HEK293 (cell line): ENCODE results near the gene CCDC27.

Source experiments
- CTCF ChIA-PET: fragments of 350-600 bp; formaldehyde crosslinking; extraction: SDS; loops from one replicate; lab custom pipeline; 2021; ENCODE audit warnings: antibody characterized with exemption; lab: Yijun Ruan, JAX
- POLR2A ChIA-PET: fragments of 300-600 bp; formaldehyde crosslinking; extraction: SDS; loops from one replicate; lab custom pipeline; 2020; ENCODE audit warnings: antibody characterized with exemption, inconsistent platforms; lab: Yijun Ruan, JAX
- H3K27ac ChIP-seq: fragments of 200-500 bp; sonication (Bioruptor generic); 2 replicates; pipeline ENCODE4 v1.5.1; 2014; ENCODE audit warnings: low read depth, low read length, control low read depth, inconsistent platforms; ENCODE audit errors: extremely low read depth
- H3K36me3 ChIP-seq, 2 experiments: fragments of 200-500 bp in 1 of 2; sonication (Bioruptor generic) in 1 of 2; 1 replicate in 1 of 2; 2 replicates in 1 of 2; pipeline ENCODE4 v1.5.1; 2014 to 2017; ENCODE audit warnings: inconsistent platforms in 2 of 2, low read length in 2 of 2; ENCODE audit not compliant: control insufficient read depth in 2 of 2, insufficient read depth in 1 of 2
- H3K4me1 ChIP-seq: fragments of 200-500 bp; sonication (Bioruptor generic); 2 replicates; pipeline ENCODE4 v1.5.1; 2014; ENCODE audit warnings: mild to moderate bottlenecking, low read length, inconsistent platforms; ENCODE audit not compliant: control insufficient read depth, insufficient read depth
- H3K4me3 ChIP-seq: 2 replicates; pipeline ENCODE4 v1.5.1; 2011; ENCODE audit warnings: low read depth, mild to moderate bottlenecking, control low read depth, low read length, moderate library complexity
- H3K9me3 ChIP-seq: fragments of 200-500 bp; sonication (Bioruptor generic); 2 replicates; pipeline ENCODE4 v1.5.1; 2014; ENCODE audit warnings: low read depth, low read length, inconsistent platforms; ENCODE audit not compliant: control insufficient read depth, insufficient read depth
- BCL11A ChIP-seq: fragments of 450-650 bp; formaldehyde crosslinking; IDR thresholded peaks from 2 replicates; pipeline ENCODE4 v1.5.1; 2016; ENCODE audit warnings: low read depth, missing biosample characterization, missing genetic modification characterization
- EGR2 ChIP-seq: fragments of 450-650 bp; formaldehyde crosslinking; IDR thresholded peaks from 2 replicates; pipeline ENCODE4 v1.5.1; 2016; ENCODE audit warnings: low read depth, missing biosample characterization, missing genetic modification characterization
- GLIS1 ChIP-seq: fragments of 450-650 bp; formaldehyde crosslinking; IDR thresholded peaks from 2 replicates; pipeline ENCODE4 v1.5.1; 2016; ENCODE audit warnings: missing biosample characterization, missing genetic modification characterization
- KLF10 ChIP-seq: fragments of 450-650 bp; IDR thresholded peaks from 2 replicates; pipeline ENCODE4 v1.5.1; 2018; ENCODE audit warnings: missing biosample characterization, mild to moderate bottlenecking, missing genetic modification characterization
- KLF7 ChIP-seq: fragments of 450-650 bp; formaldehyde crosslinking; IDR thresholded peaks from 2 replicates; pipeline ENCODE4 v1.5.1; 2016; ENCODE audit warnings: missing biosample characterization, missing genetic modification characterization, borderline replicate concordance
- KLF8 ChIP-seq: fragments of 450-650 bp; formaldehyde crosslinking; IDR thresholded peaks from 2 replicates; pipeline ENCODE4 v1.5.1; 2016; ENCODE audit warnings: missing biosample characterization, missing genetic modification characterization
- KLF9 ChIP-seq: fragments of 450-650 bp; formaldehyde crosslinking; IDR thresholded peaks from 2 replicates; pipeline ENCODE4 v1.5.1; 2016; ENCODE audit warnings: missing biosample characterization, missing genetic modification characterization, low read depth
- PATZ1 ChIP-seq: fragments of 450-650 bp; formaldehyde crosslinking; IDR thresholded peaks from 2 replicates; pipeline ENCODE4 v1.5.1; 2016; ENCODE audit warnings: missing biosample characterization, missing genetic modification characterization
- SP3 ChIP-seq: fragments of 450-650 bp; formaldehyde crosslinking; IDR thresholded peaks from 2 replicates; pipeline ENCODE4 v1.5.1; 2016; ENCODE audit warnings: missing biosample characterization, missing genetic modification characterization
- SP7 ChIP-seq: fragments of 450-650 bp; formaldehyde crosslinking; IDR thresholded peaks from 2 replicates; pipeline ENCODE4 v1.5.1; 2016; ENCODE audit warnings: missing biosample characterization, missing genetic modification characterization
- WT1 ChIP-seq: fragments of 450-650 bp; formaldehyde crosslinking; IDR thresholded peaks from 2 replicates; pipeline ENCODE4 v1.5.1; 2016; ENCODE audit warnings: missing biosample characterization, missing genetic modification characterization
- YY1 ChIP-seq: fragments of 450-650 bp; formaldehyde crosslinking; IDR thresholded peaks from 2 replicates; pipeline ENCODE4 v1.5.1; 2018; ENCODE audit warnings: missing biosample characterization, missing genetic modification characterization
- ZBTB17 ChIP-seq: fragments of 450-650 bp; formaldehyde crosslinking; IDR thresholded peaks from 2 replicates; pipeline ENCODE4 v1.5.1; 2016; ENCODE audit warnings: missing biosample characterization, missing genetic modification characterization
- ZBTB48 ChIP-seq: fragments of 450-650 bp; formaldehyde crosslinking; IDR thresholded peaks from 2 replicates; pipeline ENCODE4 v1.5.1; 2016; ENCODE audit warnings: missing biosample characterization, missing genetic modification characterization
- ZBTB7A ChIP-seq: fragments of 450-650 bp; formaldehyde crosslinking; IDR thresholded peaks from 2 replicates; pipeline ENCODE4 v1.5.1; 2016; ENCODE audit warnings: low read depth, missing biosample characterization, missing genetic modification characterization
- ZFP37 ChIP-seq: fragments of 450-650 bp; formaldehyde crosslinking; IDR thresholded peaks from 2 replicates; pipeline ENCODE4 v1.5.1; 2016; ENCODE audit warnings: missing biosample characterization, missing genetic modification characterization
- ZNF146 ChIP-seq: fragments of 450-650 bp; formaldehyde crosslinking; IDR thresholded peaks from 2 replicates; pipeline ENCODE4 v1.5.1; 2016; ENCODE audit warnings: missing biosample characterization, missing genetic modification characterization
- ZNF335 ChIP-seq: fragments of 450-650 bp; formaldehyde crosslinking; conservative IDR thresholded peaks from 2 replicates; pipeline ENCODE4 v1.5.1; 2016; ENCODE audit warnings: missing biosample characterization, missing genetic modification characterization
- ZNF423 ChIP-seq: fragments of 450-650 bp; formaldehyde crosslinking; IDR thresholded peaks from 2 replicates; pipeline ENCODE4 v1.5.1; 2016; ENCODE audit warnings: missing biosample characterization, missing genetic modification characterization
- ZNF518A ChIP-seq: fragments of 450-650 bp; formaldehyde crosslinking; conservative IDR thresholded peaks from 2 replicates; pipeline ENCODE4 v1.5.1; 2016; ENCODE audit warnings: low read depth, missing biosample characterization, missing genetic modification characterization
- ZNF561 ChIP-seq: fragments of 450-650 bp; IDR thresholded peaks from 2 replicates; pipeline ENCODE4 v1.5.1; 2018; ENCODE audit warnings: missing biosample characterization, missing genetic modification characterization, borderline replicate concordance
- ZNF624 ChIP-seq: fragments of 450-650 bp; formaldehyde crosslinking; IDR thresholded peaks from 2 replicates; pipeline ENCODE4 v1.5.1; 2017; ENCODE audit warnings: missing biosample characterization, missing genetic modification characterization
- ZNF629 ChIP-seq: fragments of 450-650 bp; formaldehyde crosslinking; IDR thresholded peaks from 2 replicates; pipeline ENCODE4 v1.5.1; 2017; ENCODE audit warnings: missing biosample characterization, missing genetic modification characterization
- ZNF654 ChIP-seq: fragments of 450-650 bp; formaldehyde crosslinking; IDR thresholded peaks from 2 replicates; pipeline ENCODE4 v1.5.1; 2016; ENCODE audit warnings: low read depth, missing biosample characterization, missing genetic modification characterization
- ZNF660 ChIP-seq: fragments of 450-650 bp; IDR thresholded peaks from 2 replicates; pipeline ENCODE4 v1.5.1; 2018; ENCODE audit warnings: missing biosample characterization, mild to moderate bottlenecking, missing genetic modification characterization
- ZNF76 ChIP-seq: fragments of 450-650 bp; formaldehyde crosslinking; IDR thresholded peaks from 2 replicates; pipeline ENCODE4; 2016; ENCODE audit warnings: low read depth, missing biosample characterization, missing genetic modification characterization, borderline replicate concordance
- ZSCAN30 ChIP-seq: fragments of 450-650 bp; IDR thresholded peaks from 2 replicates; pipeline ENCODE4 v1.5.1; 2018; ENCODE audit warnings: missing biosample characterization, mild to moderate bottlenecking, missing genetic modification characterization, moderate library complexity
- ZXDB ChIP-seq: fragments of 450-650 bp; formaldehyde crosslinking; IDR thresholded peaks from 2 replicates; pipeline ENCODE4 v1.5.1; 2016; ENCODE audit warnings: missing biosample characterization, missing genetic modification characterization
- TF ChIP-seq, protein P1 (sequence below): sonication (generic); formaldehyde crosslinking; IDR thresholded peaks from 2 replicates; pipeline ENCODE4 v1.8.1; 2022; ENCODE audit warnings: mild to moderate bottlenecking, moderate library complexity, missing genetic modification reagents

The CCDC27 gene

GRCh38 chr1:3796215-3797061 is 44.2 kb downstream of the CCDC27 start, which contains the start of gene LRRC47:
Gene LRRC47 (minus strand): TSS chr1:3796498. CDS start chr1:3796476, 22 bp downstream.
- ChIA-PET CTCF (interaction anchor here (0.6 to 0.9 kb wide), 2 partner anchors 99 to 312 kb away, joined by 3 to 4 read pairs; no protein-coding TSS in a partner anchor), POLR2A (interaction anchor here (0.6 to 2.1 kb wide), 7 partner anchors 11 to 104 kb away, joined by 3 to 7 read pairs (median 3); partner anchors contain the start of genes CEP104 and DFFB)
- H3K4me1 ChIP-seq: peaks cover 3% of the 10 kb centered on the region; the same call in 1 of the 2 replicates
- H3K4me3 ChIP-seq: peak within 1 kb of the TSS; percentile 93
- H3K36me3 ChIP-seq: peaks cover 4 to 23% of the 10 kb centered on the region in 2 experiments; a peak in 2 of 3 replicates
- no peaks in the 10 kb centered on the region for H3K9me3 ChIP-seq
- peak within 1 kb of the TSS; percentile 63; the same call in 1 of the 2 replicates for H3K27ac ChIP-seq
- no peak for TF ChIP-seq ZBTB7A (tag by site-specific recombination)
- peak; percentile 55; the same call in 1 of the 2 replicates for TF ChIP-seq ZNF335
- peak; percentile 73 for TF ChIP-seq PATZ1 (tag by site-specific recombination)
- peak; percentile 57; the same call in 1 of the 2 replicates for TF ChIP-seq KLF10
- peak; percentile 76; the same call in 1 of the 2 replicates for TF ChIP-seq ZNF76 (tag by site-specific recombination)
- TF ChIP-seq ZXDB: peak; percentile 77
- 0 out of 2 replicates have a peak, but pooled peaks have one; percentile 35 for TF ChIP-seq KLF7 (tag by site-specific recombination)
- TF ChIP-seq KLF8 (tag by site-specific recombination): peak; percentile 87
- peak; percentile 74 for TF ChIP-seq ZNF629 (tag by site-specific recombination)
- TF ChIP-seq ZBTB17 (tag by site-specific recombination): peak; percentile 53; the same call in 1 of the 2 replicates
- peak; percentile 13; the same call in 1 of the 2 replicates for TF ChIP-seq BCL11A (tag by site-specific recombination)
- TF ChIP-seq ZNF146 (tag by site-specific recombination): no peak
- TF ChIP-seq, protein P1, sequence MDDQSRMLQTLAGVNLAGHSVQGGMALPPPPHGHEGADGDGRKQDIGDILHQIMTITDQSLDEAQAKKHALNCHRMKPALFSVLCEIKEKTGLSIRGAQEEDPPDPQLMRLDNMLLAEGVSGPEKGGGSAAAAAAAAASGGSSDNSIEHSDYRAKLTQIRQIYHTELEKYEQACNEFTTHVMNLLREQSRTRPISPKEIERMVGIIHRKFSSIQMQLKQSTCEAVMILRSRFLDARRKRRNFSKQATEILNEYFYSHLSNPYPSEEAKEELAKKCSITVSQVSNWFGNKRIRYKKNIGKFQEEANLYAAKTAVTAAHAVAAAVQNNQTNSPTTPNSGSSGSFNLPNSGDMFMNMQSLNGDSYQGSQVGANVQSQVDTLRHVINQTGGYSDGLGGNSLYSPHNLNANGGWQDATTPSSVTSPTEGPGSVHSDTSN (CRISPR knock-in tag): peak; percentile 68; the same call in 1 of the 2 replicates
- peak; percentile 75 for TF ChIP-seq ZNF660 (tag by site-specific recombination)
- peak; percentile 70 for TF ChIP-seq KLF9 (tag by site-specific recombination)
- peak; percentile 91 for TF ChIP-seq YY1 (tag by site-specific recombination)
- TF ChIP-seq EGR2 (tag by site-specific recombination): peak; percentile 51; the same call in 1 of the 2 replicates
- no peak for TF ChIP-seq WT1 (tag by site-specific recombination)
- no peak for TF ChIP-seq ZNF624 (tag by site-specific recombination)
- TF ChIP-seq ZNF423 (tag by site-specific recombination): peak; percentile 53; the same call in 1 of the 2 replicates
- peak; percentile 72 for TF ChIP-seq SP7
- 0 out of 2 replicates have a peak, but pooled peaks have one; percentile 35 for TF ChIP-seq ZFP37 (tag by site-specific recombination)
- TF ChIP-seq GLIS1 (tag by site-specific recombination): peak; percentile 53
- peak; percentile 45; the same call in 1 of the 2 replicates for TF ChIP-seq ZSCAN30 (tag by site-specific recombination)
- no peak for TF ChIP-seq ZBTB48 (tag by site-specific recombination)
- TF ChIP-seq ZNF518A (tag by site-specific recombination): peak; percentile 99
- peak; percentile 69; the same call in 1 of the 2 replicates for TF ChIP-seq ZNF561 (tag by site-specific recombination)
- TF ChIP-seq SP3 (tag by site-specific recombination): peak; percentile 52
- no peak for TF ChIP-seq ZNF654 (tag by site-specific recombination)
